Sigmoid colon (tissue), 4 donors: ENCODE data around the gene SYMPK.

Experiments used
- CTCF ChIP-seq, 4 experiments: fragments of 450-650 bp in 3 of 4; fragments of 200-600 bp in 1 of 4; IDR thresholded peaks; one replicate each; pipeline ENCODE4 v1.5.1; 2016 to 2019; ENCODE audit warnings: antibody characterized with exemption in 4 of 4, mild to moderate bottlenecking in 3 of 4, moderate library complexity in 2 of 4
- EP300 ChIP-seq, 4 donors: sonication (generic); formaldehyde crosslinking; IDR thresholded peaks; one replicate each; pipeline ENCODE4 v1.6.1; 2017; ENCODE audit warnings: antibody characterized with exemption in 4 of 4
- POLR2A ChIP-seq, 2 donors: fragments of 450-650 bp; IDR thresholded peaks; one replicate each; pipeline ENCODE4 v1.6.1; 2016; ENCODE audit warnings: antibody characterized with exemption in 2 of 2, mild to moderate bottlenecking in 2 of 2, moderate library complexity in 2 of 2
- POLR2AphosphoS5 ChIP-seq, 4 donors: sonication (generic); formaldehyde crosslinking; IDR thresholded peaks; one replicate each; pipeline ENCODE4 v1.6.1; 2017; ENCODE audit warnings: antibody characterized with exemption in 4 of 4

GRCh38 chr19:45769821-45770191 is 93.1 kb downstream of the SYMPK start:
- TF ChIP-seq EP300 (IDR thresholded peaks at IDR 0.05): no peak
- TF ChIP-seq CTCF (IDR thresholded peaks at IDR 0.05): no peak
- no peak for TF ChIP-seq POLR2A (IDR thresholded peaks at IDR 0.05)
- no peak for TF ChIP-seq POLR2AphosphoS5 (IDR thresholded peaks at IDR 0.05)
